ENCODE measurements around the gene CSF1. TPM values are rescaled to one million over a fixed set of nuclear protein-coding genes. Genes with fewer than 3 reads are reported as not detected.

The CSF1 gene
- total RNA-seq, 1 donor from 2014 or later = 53.4 TPM

DNA sequence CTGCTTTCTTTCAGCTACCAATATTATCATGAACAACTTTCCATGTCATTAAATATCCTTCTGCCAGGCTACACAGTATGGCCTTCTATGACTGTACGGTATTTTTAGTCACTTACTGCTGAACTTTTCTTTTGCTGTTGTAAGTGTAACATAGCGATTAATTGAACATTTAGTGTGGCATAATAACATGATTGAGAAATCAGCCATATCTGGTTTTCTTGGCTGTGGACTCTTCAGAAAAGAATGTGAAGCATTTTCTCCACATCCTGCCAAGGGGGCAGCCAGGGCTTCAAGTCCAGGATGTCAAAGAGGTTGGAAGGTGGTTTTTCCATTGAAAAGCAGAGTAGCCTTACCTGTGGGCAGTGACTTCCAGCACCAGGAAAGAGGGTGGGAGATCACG lies 65.1 kb downstream of the CSF1 start:
- H3K36me3 ChIP-seq (ENCODE audit: control insufficient read depth, insufficient read depth, low read length) = no peaks in the 10 kb centered on the region
- no peak overlapping the region for H3K4me3 ChIP-seq (ENCODE audit: low read depth, low read length)
- TF ChIP-seq, protein P1, sequence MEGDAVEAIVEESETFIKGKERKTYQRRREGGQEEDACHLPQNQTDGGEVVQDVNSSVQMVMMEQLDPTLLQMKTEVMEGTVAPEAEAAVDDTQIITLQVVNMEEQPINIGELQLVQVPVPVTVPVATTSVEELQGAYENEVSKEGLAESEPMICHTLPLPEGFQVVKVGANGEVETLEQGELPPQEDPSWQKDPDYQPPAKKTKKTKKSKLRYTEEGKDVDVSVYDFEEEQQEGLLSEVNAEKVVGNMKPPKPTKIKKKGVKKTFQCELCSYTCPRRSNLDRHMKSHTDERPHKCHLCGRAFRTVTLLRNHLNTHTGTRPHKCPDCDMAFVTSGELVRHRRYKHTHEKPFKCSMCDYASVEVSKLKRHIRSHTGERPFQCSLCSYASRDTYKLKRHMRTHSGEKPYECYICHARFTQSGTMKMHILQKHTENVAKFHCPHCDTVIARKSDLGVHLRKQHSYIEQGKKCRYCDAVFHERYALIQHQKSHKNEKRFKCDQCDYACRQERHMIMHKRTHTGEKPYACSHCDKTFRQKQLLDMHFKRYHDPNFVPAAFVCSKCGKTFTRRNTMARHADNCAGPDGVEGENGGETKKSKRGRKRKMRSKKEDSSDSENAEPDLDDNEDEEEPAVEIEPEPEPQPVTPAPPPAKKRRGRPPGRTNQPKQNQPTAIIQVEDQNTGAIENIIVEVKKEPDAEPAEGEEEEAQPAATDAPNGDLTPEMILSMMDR (IDR thresholded peaks at IDR 0.05; ENCODE audit: insufficient read depth, low read length, poor library complexity, severe bottlenecking) = no peak
- no peaks in the 10 kb centered on the region for H3K27me3 ChIP-seq (ENCODE audit: control insufficient read depth, insufficient read depth, low read length)
- peak; percentile 71 for DNase-seq (ENCODE audit: low read depth)

DNA sequence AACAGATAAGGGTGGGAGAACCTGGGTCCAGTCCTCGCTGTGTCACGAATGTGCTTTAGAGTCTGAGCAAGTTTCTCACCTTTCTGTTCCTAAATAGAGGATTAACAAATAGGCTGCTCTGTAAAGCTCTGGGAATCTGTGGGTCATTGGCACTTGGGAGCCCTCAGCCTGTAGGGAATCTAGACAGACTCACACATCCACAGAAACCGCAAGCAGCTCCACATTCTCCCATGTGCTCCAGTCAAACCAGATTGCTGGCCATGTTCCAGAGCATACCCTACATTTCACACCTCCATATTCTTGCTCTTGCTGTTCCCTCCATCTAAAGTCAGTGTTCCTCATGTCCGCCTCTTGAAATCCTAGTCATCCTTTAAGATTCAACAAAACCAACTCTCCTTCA lies 66.1 kb downstream of the CSF1 start:
- TF ChIP-seq, protein P1 (IDR thresholded peaks at IDR 0.05; ENCODE audit: insufficient read depth, low read length, poor library complexity, severe bottlenecking) = no peak
- no peaks in the 10 kb centered on the region for H3K36me3 ChIP-seq (ENCODE audit: control insufficient read depth, insufficient read depth, low read length)
- H3K27me3 ChIP-seq (ENCODE audit: control insufficient read depth, insufficient read depth, low read length) = no peaks in the 10 kb centered on the region
- no peak for DNase-seq (ENCODE audit: low read depth)
- H3K4me3 ChIP-seq (ENCODE audit: low read depth, low read length) = no peak overlapping the region

- Histone ChIP-seq H3K36me3 (ENCODE audit: control insufficient read depth, insufficient read depth, low read length) (no peaks in the 10 kb centered on the region), H3K27me3 (ENCODE audit: control insufficient read depth, insufficient read depth, low read length) (no peaks in the 10 kb centered on the region), H3K4me3 (ENCODE audit: low read depth, low read length) (no peak overlapping the region)
- TF ChIP-seq, protein P1 (IDR thresholded peaks at IDR 0.05; ENCODE audit: insufficient read depth, low read length, poor library complexity, severe bottlenecking) = no peak
- no peak for DNase-seq (ENCODE audit: low read depth)
These were observed 66.6 kb downstream of the CSF1 start for GRCh38 chr1:109977225-109977624.

- Histone ChIP-seq H3K4me3 (ENCODE audit: low read depth, low read length) (no peak overlapping the region), H3K27me3 (ENCODE audit: control insufficient read depth, insufficient read depth, low read length) (no peaks in the 10 kb centered on the region), H3K36me3 (ENCODE audit: control insufficient read depth, insufficient read depth, low read length) (no peaks in the 10 kb centered on the region)
- TF ChIP-seq, protein P1 (IDR thresholded peaks at IDR 0.05; ENCODE audit: insufficient read depth, low read length, poor library complexity, severe bottlenecking) = no peak
- DNase-seq (ENCODE audit: low read depth) = no peak
These were observed 67.2 kb downstream of the CSF1 start for GRCh38 chr1:109977657-109978378.

DNA sequence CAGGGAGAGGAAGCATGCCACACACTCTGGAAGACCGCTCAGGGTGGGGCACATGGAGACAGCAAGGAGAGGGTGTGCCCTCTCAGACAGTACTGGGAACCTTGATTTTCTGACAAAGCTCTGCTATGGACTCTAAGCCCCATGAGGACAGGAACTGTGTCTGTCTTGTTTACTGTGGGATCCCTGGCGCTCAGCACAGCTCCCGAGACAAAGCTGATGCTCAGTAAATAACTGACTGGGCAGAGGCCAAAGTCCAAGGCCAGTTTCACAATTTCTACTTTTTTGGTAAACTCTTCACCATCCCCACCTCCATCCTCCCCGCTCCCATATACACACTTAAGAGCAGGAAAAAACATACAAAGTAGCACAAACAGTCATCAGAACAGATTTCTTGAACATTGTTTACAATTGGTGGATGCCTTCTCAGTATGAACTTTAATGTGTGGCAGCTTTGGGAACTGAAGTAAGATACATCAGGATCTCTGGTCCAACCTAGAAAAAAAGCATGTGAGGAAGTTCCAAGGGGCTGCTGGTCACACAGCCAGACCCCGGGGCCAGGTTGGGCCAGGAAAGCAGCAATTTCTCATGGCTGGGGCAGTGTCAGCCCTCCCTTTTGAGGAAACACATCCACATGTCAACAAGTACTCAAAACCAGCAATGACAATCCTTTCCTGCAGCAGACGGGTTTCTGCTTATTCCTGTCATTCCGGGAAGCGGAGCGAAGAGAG lies 68.3 kb downstream of the CSF1 start:
- Histone ChIP-seq H3K27me3 (ENCODE audit: control insufficient read depth, insufficient read depth, low read length) (no peaks in the 10 kb centered on the region), H3K4me3 (ENCODE audit: low read depth, low read length) (no peak overlapping the region), H3K36me3 (ENCODE audit: control insufficient read depth, insufficient read depth, low read length) (no peaks in the 10 kb centered on the region)
- no peak for DNase-seq (ENCODE audit: low read depth)
- TF ChIP-seq, protein P1 (IDR thresholded peaks at IDR 0.05; ENCODE audit: insufficient read depth, low read length, poor library complexity, severe bottlenecking) = no peak

Measured in kidney epithelial cell (primary cell).